ENCODE results near the gene RAMP1. TPM values are rescaled to one million over a fixed set of nuclear protein-coding genes. Genes with fewer than 3 reads are reported as not detected.
"Not testable (repeated sequence)": the region's sequence is repeated elsewhere in the genome, so short reads cannot be mapped to it uniquely, and the experiment has no call there.

The RAMP1 gene
- total RNA-seq, 1 donor = 2.1 TPM

DNA sequence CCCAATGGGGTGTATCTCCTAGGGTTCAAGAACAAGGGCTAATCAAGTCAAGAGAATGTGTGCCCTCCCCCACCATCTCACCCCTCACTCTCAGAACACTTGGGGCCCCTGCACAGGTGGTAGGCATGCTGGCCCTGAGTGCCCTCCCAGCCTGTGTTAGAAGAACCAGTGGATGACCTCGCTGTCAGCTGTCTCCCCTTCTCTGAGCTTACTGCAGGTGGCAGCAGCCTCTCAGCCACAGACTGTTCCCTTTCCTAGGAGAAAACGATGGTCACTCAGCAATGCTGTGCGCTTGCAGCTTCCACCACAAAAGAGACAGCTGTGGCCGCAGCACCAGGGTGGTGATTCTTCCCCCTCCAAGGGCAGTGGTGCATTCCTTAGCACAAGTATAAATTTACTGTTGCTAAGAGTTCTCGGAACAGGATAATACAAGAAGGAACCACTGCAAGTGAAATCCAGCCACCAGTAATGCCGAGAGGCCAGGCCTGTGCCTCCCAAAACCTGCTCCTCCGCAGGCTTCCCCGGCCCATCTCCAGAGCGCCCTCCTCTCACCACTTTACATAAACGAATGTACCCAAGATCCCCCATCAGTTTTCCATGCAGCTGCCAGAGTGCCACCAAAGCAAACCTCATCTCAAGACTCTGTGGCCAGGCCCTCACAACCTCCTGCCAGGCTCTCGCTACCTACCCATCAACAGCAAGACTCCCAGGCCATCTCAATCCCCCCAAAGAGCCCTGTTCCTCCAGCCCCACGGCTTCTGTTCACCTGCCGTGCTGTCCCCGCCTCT lies 935 bp upstream of the RAMP1 start:
- Histone ChIP-seq H3K9me3 (ENCODE audit: low read depth, low read length) (no peaks in the 10 kb centered on the region), H3K4me3 (ENCODE audit: low read length) (no peak overlapping the region), H3K4me1 (ENCODE audit: insufficient read depth, low read length) (peaks cover 6% of the 10 kb centered on the region), H3K27me3 (ENCODE audit: insufficient read depth, low read length) (peaks cover 26% of the 10 kb centered on the region)

DNA sequence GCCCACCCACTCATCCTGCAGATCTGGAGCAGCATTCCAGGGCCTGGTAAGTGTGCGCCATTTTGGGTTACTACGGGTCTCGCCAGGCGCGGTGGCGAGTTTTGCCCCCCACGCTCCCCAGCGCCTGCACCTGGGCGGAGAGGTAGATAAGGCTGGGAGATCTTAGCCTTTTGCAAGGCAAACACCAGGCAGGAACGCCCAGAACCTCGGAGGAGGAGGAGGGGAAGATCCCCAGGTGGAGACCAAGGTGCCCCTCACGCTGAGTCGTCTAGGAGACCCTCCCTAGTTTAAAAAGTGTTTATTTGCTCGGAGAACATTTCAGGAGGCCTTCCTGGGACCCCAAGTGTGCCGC lies 365 bp upstream of the RAMP1 start:
- no peaks in the 10 kb centered on the region for H3K9me3 ChIP-seq (ENCODE audit: low read depth, low read length)
- peaks cover 6% of the 10 kb centered on the region for H3K4me1 ChIP-seq (ENCODE audit: insufficient read depth, low read length)
- peaks cover 26% of the 10 kb centered on the region for H3K27me3 ChIP-seq (ENCODE audit: insufficient read depth, low read length)
- H3K4me3 ChIP-seq (ENCODE audit: low read length) = no peak overlapping the region

DNA sequence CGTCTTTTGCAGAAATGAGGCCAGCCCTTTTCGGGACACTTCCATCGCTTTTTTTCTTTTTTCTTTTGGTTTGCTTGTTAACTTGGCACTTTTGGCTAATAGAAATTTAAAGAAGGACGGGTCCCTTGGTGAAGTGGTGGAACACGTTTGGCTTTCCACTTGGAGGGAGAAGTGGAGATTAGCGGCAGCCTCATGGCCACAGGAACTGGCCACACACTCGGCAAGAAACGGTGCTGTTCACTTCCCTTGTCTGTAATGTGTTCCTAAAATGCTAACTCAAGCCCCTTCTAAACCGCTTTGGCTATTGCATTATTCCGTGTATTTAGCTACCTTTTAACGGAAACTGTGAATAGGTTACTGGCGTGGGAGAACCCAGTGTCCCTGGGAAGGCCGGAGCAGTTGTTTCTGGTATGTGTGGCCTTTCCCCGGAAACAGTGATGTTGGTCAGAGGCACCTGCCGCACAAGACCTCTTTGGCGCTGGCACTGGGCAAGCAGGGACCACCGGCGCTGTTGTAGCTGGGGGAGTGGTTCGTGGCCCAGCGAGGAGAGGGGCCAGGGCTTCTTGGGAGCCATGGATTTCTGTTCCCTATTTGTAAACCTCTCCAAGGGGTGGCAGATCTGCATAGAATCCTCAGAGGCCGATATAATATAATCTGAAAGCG lies 981 bp downstream of the RAMP1 start:
- H3K9me3 ChIP-seq (ENCODE audit: low read depth, low read length) = no peaks in the 10 kb centered on the region

DNA sequence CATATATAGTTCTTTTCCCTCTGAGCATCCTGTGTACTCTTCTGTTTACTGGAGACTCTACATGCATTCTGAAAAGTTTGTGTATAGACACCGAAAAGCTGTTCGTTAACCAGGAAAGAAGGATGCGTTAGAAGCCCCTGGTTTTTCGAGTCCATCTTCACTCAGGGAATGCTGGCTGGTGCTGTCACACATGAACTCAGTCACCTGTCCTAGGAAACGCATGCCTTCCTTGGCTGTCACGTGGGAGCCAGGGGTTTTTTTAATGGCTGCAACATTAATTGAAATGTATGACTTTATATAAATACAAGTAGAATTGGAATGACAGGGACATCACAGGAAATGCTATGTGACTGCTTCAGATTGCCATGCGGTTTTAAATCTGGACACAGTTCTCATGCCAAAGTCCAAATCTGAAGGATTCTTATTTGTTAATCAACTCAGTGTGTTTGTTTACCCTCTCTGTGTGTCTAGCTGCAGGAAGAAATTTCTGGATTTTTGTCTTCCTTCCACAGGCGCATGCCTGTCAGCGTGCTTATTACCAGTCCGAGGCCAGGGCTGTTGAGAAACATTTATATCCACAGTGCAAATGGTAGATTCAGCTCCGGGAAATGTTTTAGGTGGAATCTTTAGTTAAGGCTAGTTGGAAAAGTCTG lies 2.6 kb downstream of the RAMP1 start:
- no peak overlapping the region for H3K4me3 ChIP-seq (ENCODE audit: low read length)
- peaks cover 26% of the 10 kb centered on the region for H3K27me3 ChIP-seq (ENCODE audit: insufficient read depth, low read length)
- peaks cover 6% of the 10 kb centered on the region for H3K4me1 ChIP-seq (ENCODE audit: insufficient read depth, low read length)
- H3K9me3 ChIP-seq (ENCODE audit: low read depth, low read length) = no peaks in the 10 kb centered on the region

More for the DNA sequence above, 981 bp downstream of the RAMP1 start:
- Histone ChIP-seq H3K4me1 (ENCODE audit: insufficient read depth, low read length) (peaks cover 6% of the 10 kb centered on the region), H3K27me3 (ENCODE audit: insufficient read depth, low read length) (peaks cover 26% of the 10 kb centered on the region), H3K4me3 (ENCODE audit: low read length) (no peak overlapping the region)

- peaks cover 6% of the 10 kb centered on the region for H3K4me1 ChIP-seq (ENCODE audit: insufficient read depth, low read length)
- no peak overlapping the region for H3K4me3 ChIP-seq (ENCODE audit: low read length)
- H3K27me3 ChIP-seq (ENCODE audit: insufficient read depth, low read length) = peaks cover 26% of the 10 kb centered on the region
- no peaks in the 10 kb centered on the region for H3K9me3 ChIP-seq (ENCODE audit: low read depth, low read length)
Observed at GRCh38 chr2:237862528-237862895, 3.1 kb downstream of the RAMP1 start.

- Histone ChIP-seq H3K4me1 (ENCODE audit: insufficient read depth, low read length) (peaks cover 6% of the 10 kb centered on the region), H3K4me3 (ENCODE audit: low read length) (no peak overlapping the region), H3K27me3 (ENCODE audit: insufficient read depth, low read length) (peaks cover 26% of the 10 kb centered on the region), H3K9me3 (ENCODE audit: low read depth, low read length) (no peaks in the 10 kb centered on the region)
Observed at GRCh38 chr2:237863102-237863511, 3.7 kb downstream of the RAMP1 start.

DNA sequence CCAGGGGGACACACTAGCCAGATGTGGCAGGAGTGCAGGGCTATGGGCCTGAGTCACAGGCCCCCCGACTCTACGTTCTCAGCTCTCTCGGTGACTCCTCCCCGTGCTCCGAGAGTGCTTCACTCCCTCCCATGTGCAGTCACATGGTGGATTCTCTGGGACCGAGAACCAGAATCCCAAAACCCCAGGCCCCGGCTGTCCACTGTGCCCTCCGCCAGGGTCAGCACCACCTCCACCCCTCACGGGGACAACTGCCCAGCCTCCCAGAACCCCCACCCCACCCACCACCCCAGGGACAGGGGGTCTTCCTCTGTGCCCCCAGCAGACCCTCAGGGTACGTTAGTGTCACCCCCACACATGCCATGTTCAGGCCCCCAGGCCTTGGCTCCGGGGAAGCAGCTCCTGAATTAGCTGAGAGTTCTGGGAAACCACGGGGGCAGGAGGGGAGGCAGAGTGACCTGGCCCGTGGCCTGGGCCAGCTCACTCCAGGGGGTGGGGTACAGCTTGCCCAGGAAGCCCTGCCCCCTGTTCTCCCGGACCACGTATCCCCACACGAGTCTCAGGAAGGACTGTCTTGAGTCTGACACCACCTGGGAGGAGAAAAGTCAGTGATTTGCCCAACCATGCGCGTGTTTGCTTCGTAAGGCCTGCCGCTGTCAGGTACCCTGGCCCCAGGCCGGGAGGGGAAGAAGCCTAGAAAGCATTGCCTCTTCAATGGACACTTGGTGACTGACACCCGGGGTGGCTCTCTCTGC lies 4.4 kb downstream of the RAMP1 start:
- Histone ChIP-seq H3K9me3 (ENCODE audit: low read depth, low read length) (no peaks in the 10 kb centered on the region), H3K4me1 (ENCODE audit: insufficient read depth, low read length) (peaks cover 8% of the 10 kb centered on the region), H3K27me3 (ENCODE audit: insufficient read depth, low read length) (peaks cover 22% of the 10 kb centered on the region), H3K4me3 (ENCODE audit: low read length) (no peak overlapping the region)

DNA sequence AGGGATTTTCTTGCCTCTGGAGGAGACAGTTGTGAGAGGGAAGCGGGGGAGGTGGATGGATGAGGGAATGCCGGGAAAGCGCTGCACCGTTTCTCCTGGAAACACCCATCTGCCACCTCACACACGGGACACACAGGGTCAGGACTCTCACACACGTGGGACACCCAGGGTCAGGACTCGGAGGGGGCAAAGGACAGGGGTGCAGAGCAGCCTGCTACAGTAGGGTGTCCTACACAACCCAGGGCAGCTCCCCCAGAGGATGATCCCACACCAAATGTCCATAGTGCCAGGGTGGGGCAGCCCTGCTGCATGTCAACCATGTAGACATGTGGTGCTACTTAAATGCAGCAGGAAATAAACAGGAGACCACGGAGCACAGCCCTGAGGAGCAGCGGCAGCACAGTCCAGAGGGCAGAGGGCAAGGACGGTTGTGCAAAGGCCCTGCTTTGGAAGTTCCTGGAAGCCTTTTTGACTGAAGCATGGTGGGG lies 5.1 kb downstream of the RAMP1 start:
- Histone ChIP-seq H3K4me1 (ENCODE audit: insufficient read depth, low read length) (peaks cover 10% of the 10 kb centered on the region), H3K4me3 (ENCODE audit: low read length) (no peak overlapping the region), H3K27me3 (ENCODE audit: insufficient read depth, low read length) (peaks cover 19% of the 10 kb centered on the region), H3K9me3 (ENCODE audit: low read depth, low read length) (no peaks in the 10 kb centered on the region)

GRCh38 chr2:237864940-237865622 lies 5.7 kb downstream of the RAMP1 start:
- no peaks in the 10 kb centered on the region for H3K9me3 ChIP-seq (ENCODE audit: low read depth, low read length)
- peaks cover 6% of the 10 kb centered on the region for H3K4me1 ChIP-seq (ENCODE audit: insufficient read depth, low read length)
- peaks cover 16% of the 10 kb centered on the region for H3K27me3 ChIP-seq (ENCODE audit: insufficient read depth, low read length)
- no peak overlapping the region for H3K4me3 ChIP-seq (ENCODE audit: low read length)

- peaks cover 3% of the 10 kb centered on the region for H3K4me1 ChIP-seq (ENCODE audit: insufficient read depth, low read length)
- peaks cover 10% of the 10 kb centered on the region for H3K27me3 ChIP-seq (ENCODE audit: insufficient read depth, low read length)
- no peaks in the 10 kb centered on the region for H3K9me3 ChIP-seq (ENCODE audit: low read depth, low read length)
- no peak overlapping the region for H3K4me3 ChIP-seq (ENCODE audit: low read length)
Observed at GRCh38 chr2:237865623-237866041, 6.2 kb downstream of the RAMP1 start.

DNA sequence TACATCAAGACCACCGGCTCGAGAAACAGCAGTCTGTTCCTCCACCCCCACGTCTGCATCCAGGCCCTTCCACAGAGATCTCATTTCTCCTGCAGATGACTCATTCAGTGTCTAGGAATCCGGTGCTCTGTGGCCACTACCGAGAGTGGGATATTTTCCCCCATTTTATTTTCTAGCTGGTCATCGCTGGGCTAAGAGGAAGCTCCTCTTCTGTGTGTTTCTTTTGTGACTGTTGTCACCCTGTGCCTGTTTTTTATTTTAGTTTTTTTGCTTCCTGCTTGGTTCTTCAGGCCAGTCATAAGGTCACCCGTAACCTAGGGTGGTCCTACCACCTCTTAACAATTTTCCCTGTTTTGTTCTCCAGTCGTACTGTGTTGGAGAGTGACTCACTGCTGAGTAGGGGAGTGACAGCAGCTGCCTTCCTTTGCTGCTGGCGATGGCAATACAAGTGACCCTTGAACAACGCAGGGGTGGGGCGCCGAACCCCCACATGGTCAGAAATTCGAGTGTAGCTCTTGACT lies 6.7 kb downstream of the RAMP1 start:
- no peak overlapping the region for H3K4me3 ChIP-seq (ENCODE audit: low read length)
- no peaks in the 10 kb centered on the region for H3K9me3 ChIP-seq (ENCODE audit: low read depth, low read length)
- H3K27me3 ChIP-seq (ENCODE audit: insufficient read depth, low read length) = peaks cover 5% of the 10 kb centered on the region
- H3K4me1 ChIP-seq (ENCODE audit: insufficient read depth, low read length) = peaks cover 3% of the 10 kb centered on the region

GRCh38 chr2:237867465-237867864 lies 8.0 kb downstream of the RAMP1 start:
- no peak overlapping the region for H3K4me3 ChIP-seq (ENCODE audit: low read length)
- peaks cover 3% of the 10 kb centered on the region for H3K4me1 ChIP-seq (ENCODE audit: insufficient read depth, low read length)
- no peaks in the 10 kb centered on the region for H3K27me3 ChIP-seq (ENCODE audit: insufficient read depth, low read length)
- no peaks in the 10 kb centered on the region for H3K9me3 ChIP-seq (ENCODE audit: low read depth, low read length)

DNA sequence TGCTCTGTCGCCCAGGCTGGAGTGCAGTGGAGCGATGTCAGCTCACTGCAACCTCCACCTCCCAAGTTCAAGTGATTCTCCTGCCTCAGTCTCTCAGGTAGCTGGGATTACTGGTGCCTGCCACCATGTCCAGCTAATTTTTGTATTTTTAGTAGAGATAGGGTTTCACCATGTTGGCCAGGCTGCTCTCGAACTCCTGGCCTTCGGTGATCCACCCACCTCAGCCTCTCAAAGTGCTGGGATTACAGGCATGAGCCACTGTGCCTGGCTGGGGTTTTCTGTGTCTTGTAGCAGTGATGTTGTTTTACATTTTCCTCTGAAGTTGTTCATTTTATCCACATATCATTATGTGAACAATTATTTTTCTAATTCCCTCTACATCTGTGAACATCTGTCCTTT lies 8.7 kb downstream of the RAMP1 start:
- not testable (repeated sequence) for H3K27me3 ChIP-seq (ENCODE audit: insufficient read depth, low read length); H3K4me1 ChIP-seq (ENCODE audit: insufficient read depth, low read length); H3K9me3 ChIP-seq (ENCODE audit: low read depth, low read length); H3K4me3 ChIP-seq (ENCODE audit: low read length)

DNA sequence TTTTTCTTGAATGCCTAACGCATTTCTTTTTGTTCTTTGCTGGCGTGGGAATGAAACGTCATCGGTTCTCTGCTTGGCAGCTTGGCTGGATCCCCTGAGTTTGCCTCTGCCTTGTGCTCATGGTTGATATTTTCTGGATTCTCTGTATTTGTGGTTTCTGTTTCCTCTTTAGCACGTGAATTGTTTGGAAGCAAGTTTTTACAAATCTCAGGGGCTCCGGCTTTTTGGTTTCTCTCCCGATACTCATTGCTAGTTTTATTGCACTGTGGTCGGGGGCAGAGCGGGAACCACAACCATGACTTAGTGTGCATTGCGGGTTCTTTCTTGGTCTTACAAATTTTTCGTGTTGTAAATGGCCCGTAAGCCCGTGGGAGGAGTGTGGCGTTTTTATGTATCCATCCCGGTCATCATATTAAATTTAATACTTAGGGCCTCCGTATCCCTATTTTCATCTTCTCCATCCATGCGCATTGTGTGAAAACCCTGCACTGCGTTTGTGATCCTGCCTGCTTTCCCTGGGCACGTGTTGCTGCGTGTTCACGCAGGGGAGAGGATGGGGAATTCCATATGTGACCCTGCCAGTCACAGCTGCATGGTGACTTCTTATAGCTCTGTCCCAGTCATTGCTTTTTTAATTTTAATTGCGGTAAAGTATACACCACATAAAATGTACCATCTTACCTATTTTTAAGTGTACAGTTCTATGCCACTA lies 9.4 kb downstream of the RAMP1 start:
- Histone ChIP-seq H3K4me1 (ENCODE audit: insufficient read depth, low read length) (peaks cover 3% of the 10 kb centered on the region), H3K9me3 (ENCODE audit: low read depth, low read length) (no peaks in the 10 kb centered on the region), H3K4me3 (ENCODE audit: low read length) (no peak overlapping the region), H3K27me3 (ENCODE audit: insufficient read depth, low read length) (no peaks in the 10 kb centered on the region)
